ENCODE results near the gene MOSPD3. TPM values are rescaled to one million over a fixed set of nuclear protein-coding genes. Genes with fewer than 3 reads are reported as not detected.
A peak's percentile ranks its signal among the peaks of the same experiment; 100 is the strongest.

Gene MOSPD3
- total and polyA plus RNA-seq, 2 of the 13 experiments (the other 11 are each of a cell fraction or from before 2014, with no cell fraction given), result 7.6 to 8.8 TPM

DNA sequence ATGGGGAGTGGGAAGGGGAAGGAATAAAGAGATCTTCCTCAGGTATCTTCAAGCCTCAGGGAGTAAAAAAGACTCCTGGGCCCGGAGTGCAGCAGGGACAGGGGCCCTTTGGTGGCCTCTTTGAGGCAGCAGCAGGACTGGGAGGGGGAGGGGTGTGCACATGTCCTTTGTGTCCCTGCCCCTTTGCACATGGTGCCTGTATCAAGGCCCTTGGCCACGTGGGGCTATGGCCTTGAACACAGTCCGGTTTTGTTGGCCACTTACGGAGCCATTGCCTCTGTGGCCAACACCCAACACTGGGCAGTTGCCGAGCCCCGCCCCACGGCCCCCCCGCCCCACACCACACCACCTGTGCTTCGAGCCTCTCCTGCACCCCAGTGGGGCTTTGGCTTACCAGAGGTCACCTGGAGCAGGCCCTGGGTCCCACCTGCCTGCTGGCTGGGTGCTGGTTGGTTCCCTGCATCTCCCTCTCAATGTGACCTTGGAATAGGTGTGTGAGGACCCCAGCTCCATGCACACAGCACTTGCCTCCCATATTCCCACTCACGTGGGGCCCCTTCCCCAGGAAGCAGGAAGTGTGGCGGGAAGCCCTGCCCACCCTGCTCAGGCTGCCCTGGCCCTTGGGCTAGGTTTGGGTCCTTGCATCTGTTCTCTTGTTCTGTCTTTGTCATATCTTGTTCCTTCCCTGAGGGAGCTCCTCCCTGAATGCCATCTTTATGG, 44.0 kb upstream of the MOSPD3 start (continued):
- peak; percentile 54 for TF ChIP-seq FOSL2 (CRISPR knock-in tag; IDR thresholded peaks at IDR 0.05)
- peak; percentile 88 for TF ChIP-seq PHF21A (CRISPR knock-in tag; IDR thresholded peaks at IDR 0.05)
- TF ChIP-seq ZNF282 (IDR thresholded peaks at IDR 0.05; ENCODE audit: partially characterized antibody), result no peak
- TF ChIP-seq ZBTB38 (CRISPR knock-in tag; IDR thresholded peaks at IDR 0.05), result peak; percentile 12; the same call in 1 of the 2 replicates
- TF ChIP-seq ZFP90 (CRISPR knock-in tag; IDR thresholded peaks at IDR 0.05; ENCODE audit: borderline replicate concordance), result peak; percentile 28
- peak; percentile 57; the same call in 1 of the 2 replicates for TF ChIP-seq HNRNPL (IDR thresholded peaks at IDR 0.05; ENCODE audit: low read depth, low read length)
- TF ChIP-seq ZNF34 (CRISPR knock-in tag; IDR thresholded peaks at IDR 0.05; ENCODE audit: borderline replicate concordance), result no peak; the same call in 1 of the 2 replicates
- peak; percentile 23; the same call in 1 of the 2 replicates for TF ChIP-seq ZNF746 (CRISPR knock-in tag; IDR thresholded peaks at IDR 0.05)
- TF ChIP-seq NR2F1 (CRISPR knock-in tag; IDR thresholded peaks at IDR 0.05), result no peak; a peak in 1 of 4 replicates
- 0 out of 2 replicates have a peak, but pooled peaks have one; percentile 50 for TF ChIP-seq ZNF615 (CRISPR knock-in tag; IDR thresholded peaks at IDR 0.05; ENCODE audit: borderline replicate concordance)
- TF ChIP-seq ZNF589 (CRISPR knock-in tag; conservative IDR thresholded peaks at IDR 0.05), result 0 out of 2 replicates have a peak, but pooled peaks have one; percentile 69
- TF ChIP-seq EED (CRISPR knock-in tag; IDR thresholded peaks at IDR 0.05), result peak; percentile 57; the same call in 1 of the 2 replicates
- TF ChIP-seq, protein P1, sequence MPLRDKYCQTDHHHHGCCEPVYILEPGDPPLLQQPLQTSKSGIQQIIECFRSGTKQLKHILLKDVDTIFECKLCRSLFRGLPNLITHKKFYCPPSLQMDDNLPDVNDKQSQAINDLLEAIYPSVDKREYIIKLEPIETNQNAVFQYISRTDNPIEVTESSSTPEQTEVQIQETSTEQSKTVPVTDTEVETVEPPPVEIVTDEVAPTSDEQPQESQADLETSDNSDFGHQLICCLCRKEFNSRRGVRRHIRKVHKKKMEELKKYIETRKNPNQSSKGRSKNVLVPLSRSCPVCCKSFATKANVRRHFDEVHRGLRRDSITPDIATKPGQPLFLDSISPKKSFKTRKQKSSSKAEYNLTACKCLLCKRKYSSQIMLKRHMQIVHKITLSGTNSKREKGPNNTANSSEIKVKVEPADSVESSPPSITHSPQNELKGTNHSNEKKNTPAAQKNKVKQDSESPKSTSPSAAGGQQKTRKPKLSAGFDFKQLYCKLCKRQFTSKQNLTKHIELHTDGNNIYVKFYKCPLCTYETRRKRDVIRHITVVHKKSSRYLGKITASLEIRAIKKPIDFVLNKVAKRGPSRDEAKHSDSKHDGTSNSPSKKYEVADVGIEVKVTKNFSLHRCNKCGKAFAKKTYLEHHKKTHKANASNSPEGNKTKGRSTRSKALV (CRISPR knock-in tag; IDR thresholded peaks at IDR 0.05), result peak; percentile 84; the same call in 1 of the 2 replicates
- TF ChIP-seq MLLT10 (CRISPR knock-in tag; IDR thresholded peaks at IDR 0.05), result no peak; the same call in 1 of the 2 replicates
- TF ChIP-seq SMAD9 (CRISPR knock-in tag; IDR thresholded peaks at IDR 0.05), result no peak
- TF ChIP-seq SNAPC2 (CRISPR knock-in tag; IDR thresholded peaks at IDR 0.05), result peak; percentile 93
- TF ChIP-seq ZNF326 (CRISPR knock-in tag; IDR thresholded peaks at IDR 0.05; ENCODE audit: borderline replicate concordance), result peak; percentile 98
- no peak; the same call in 1 of the 2 replicates for TF ChIP-seq ZMYM3 (CRISPR knock-in tag; IDR thresholded peaks at IDR 0.05)
- TF ChIP-seq ONECUT2 (CRISPR knock-in tag; IDR thresholded peaks at IDR 0.05), result no peak; the same call in 1 of the 2 replicates
- peak; percentile 69 for TF ChIP-seq ZC3H4 (CRISPR knock-in tag; IDR thresholded peaks at IDR 0.05; ENCODE audit: borderline replicate concordance)
- TF ChIP-seq EEA1 (CRISPR knock-in tag; IDR thresholded peaks at IDR 0.05; ENCODE audit: borderline replicate concordance), result peak; percentile 92
- peak; percentile 51; the same call in 1 of the 2 replicates for TF ChIP-seq PPARG (CRISPR knock-in tag; conservative IDR thresholded peaks at IDR 0.05)
- peak; percentile 81; the same call in 1 of the 2 replicates for TF ChIP-seq CBX5 (CRISPR knock-in tag; IDR thresholded peaks at IDR 0.05; ENCODE audit: borderline replicate concordance)
- TF ChIP-seq, protein P2, sequence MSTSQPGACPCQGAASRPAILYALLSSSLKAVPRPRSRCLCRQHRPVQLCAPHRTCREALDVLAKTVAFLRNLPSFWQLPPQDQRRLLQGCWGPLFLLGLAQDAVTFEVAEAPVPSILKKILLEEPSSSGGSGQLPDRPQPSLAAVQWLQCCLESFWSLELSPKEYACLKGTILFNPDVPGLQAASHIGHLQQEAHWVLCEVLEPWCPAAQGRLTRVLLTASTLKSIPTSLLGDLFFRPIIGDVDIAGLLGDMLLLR (CRISPR knock-in tag; IDR thresholded peaks at IDR 0.05), result peak; percentile 74
- TF ChIP-seq, protein P3, sequence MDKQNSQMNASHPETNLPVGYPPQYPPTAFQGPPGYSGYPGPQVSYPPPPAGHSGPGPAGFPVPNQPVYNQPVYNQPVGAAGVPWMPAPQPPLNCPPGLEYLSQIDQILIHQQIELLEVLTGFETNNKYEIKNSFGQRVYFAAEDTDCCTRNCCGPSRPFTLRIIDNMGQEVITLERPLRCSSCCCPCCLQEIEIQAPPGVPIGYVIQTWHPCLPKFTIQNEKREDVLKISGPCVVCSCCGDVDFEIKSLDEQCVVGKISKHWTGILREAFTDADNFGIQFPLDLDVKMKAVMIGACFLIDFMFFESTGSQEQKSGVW (CRISPR knock-in tag; IDR thresholded peaks at IDR 0.05; ENCODE audit: borderline replicate concordance), result peak; percentile 82; the same call in 1 of the 2 replicates
- TF ChIP-seq SRSF1 (optimal IDR thresholded peaks at IDR 0.05; ENCODE audit: low read depth, low read length), result no peak
- no peak for TF ChIP-seq STAT5B (CRISPR knock-in tag; IDR thresholded peaks at IDR 0.05)
